Measurements from ENCODE around the gene PLK2. TPM values are rescaled to one million over a fixed set of nuclear protein-coding genes. Genes with fewer than 3 reads are reported as not detected.

The PLK2 gene
- total and polyA plus RNA-seq, 9 of the 15 experiments (the other 6 are each of a cell fraction or from before 2014, with no cell fraction given): 0.58 TPM; not detected in 8

- in situ Hi-C loops (cut with MboI): no loop called here
- H3K4me1 ChIP-seq (replicated peaks in 1 of 2; ENCODE audit: control insufficient read depth in 2 of 2, insufficient read depth in 2 of 2, low read length in 2 of 2): no peaks in the 10 kb centered on the region
- H3K4me2 ChIP-seq (ENCODE audit: insufficient read depth, low read length): no peak overlapping the region
- no TSS peak for BruUV-seq (replicated peaks)
- POLR2A ChIA-PET: no interaction called here
- H3K27me3 ChIP-seq (ENCODE audit: control insufficient read depth in 2 of 2, insufficient read depth in 2 of 2, low read length in 2 of 2): no peaks in the 10 kb centered on the region
- H2AFZ ChIP-seq (ENCODE audit: low read depth, low read length): no peak overlapping the region
- no peak overlapping the region for H3K27ac ChIP-seq (ENCODE audit: extremely low read depth, low read depth, low read length)
- CTCF ChIA-PET (ENCODE audit: low intra/inter-chr PET ratio): no interaction called here
- no peaks in the 10 kb centered on the region for H4K20me1 ChIP-seq (replicated peaks; ENCODE audit: control insufficient read depth, insufficient read depth, low read length)
- TF ChIP-seq ZNF316 (IDR thresholded peaks at IDR 0.05) (no peak), KAT2B (IDR thresholded peaks at IDR 0.05; ENCODE audit: low read depth, low read length) (no peak), ZNF224 (CRISPR knock-in tag; IDR thresholded peaks at IDR 0.05) (no peak), ZNF57 (CRISPR knock-in tag; IDR thresholded peaks at IDR 0.05) (no peak)
- H3K9me3 ChIP-seq (replicated peaks; ENCODE audit: control insufficient read depth, insufficient read depth, low read depth, low read length): no peaks in the 10 kb centered on the region
- DNase-seq (ENCODE audit: extremely low read depth in 1 of 4, low spot score in 3 of 4): no peak
- no peaks in the 10 kb centered on the region for H3K9me1 ChIP-seq (ENCODE audit: control insufficient read depth, insufficient read depth, low read length)
- ATAC-seq: no peak
- FAIRE-seq: no peak
- intact Hi-C loops (cut with micrococcal nuclease): no loop called here
- H3K36me3 ChIP-seq (ENCODE audit: control insufficient read depth, insufficient read depth, low read length): no peaks in the 10 kb centered on the region
- 0% methylated on average over 3 of the region's 3 CpGs for WGBS (ENCODE audit: insufficient coverage, low coverage, missing lambda C conversion rate)
- no peak overlapping the region for H3K4me3 ChIP-seq
- H3K79me2 ChIP-seq (ENCODE audit: control insufficient read depth, insufficient read depth, low read length): no peaks in the 10 kb centered on the region
- H3K9ac ChIP-seq (ENCODE audit: insufficient read depth in 1 of 2, low read depth in 2 of 2, low read length in 2 of 2): no peak overlapping the region
Observed at GRCh38 chr5:58504766-58505165, 44.9 kb upstream of the PLK2 start.

- ChIA-PET POLR2A (no interaction called here), CTCF (ENCODE audit: low intra/inter-chr PET ratio) (no interaction called here)
- Histone ChIP-seq H3K4me2 (ENCODE audit: insufficient read depth, low read length) (no peak overlapping the region), H3K9ac (ENCODE audit: insufficient read depth in 1 of 2, low read depth in 2 of 2, low read length in 2 of 2) (no peak overlapping the region), H3K79me2 (ENCODE audit: control insufficient read depth, insufficient read depth, low read length) (no peaks in the 10 kb centered on the region), H2AFZ (ENCODE audit: low read depth, low read length) (no peak overlapping the region), H4K20me1 (replicated peaks; ENCODE audit: control insufficient read depth, insufficient read depth, low read length) (no peaks in the 10 kb centered on the region), H3K27me3 (ENCODE audit: control insufficient read depth in 2 of 2, insufficient read depth in 2 of 2, low read length in 2 of 2) (no peaks in the 10 kb centered on the region), H3K9me3 (replicated peaks; ENCODE audit: control insufficient read depth, insufficient read depth, low read depth, low read length) (no peaks in the 10 kb centered on the region), H3K9me1 (ENCODE audit: control insufficient read depth, insufficient read depth, low read length) (no peaks in the 10 kb centered on the region), H3K4me1 (replicated peaks in 1 of 2; ENCODE audit: control insufficient read depth in 2 of 2, insufficient read depth in 2 of 2, low read length in 2 of 2) (no peaks in the 10 kb centered on the region), H3K27ac (ENCODE audit: extremely low read depth, low read depth, low read length) (no peak overlapping the region), H3K36me3 (ENCODE audit: control insufficient read depth, insufficient read depth, low read length) (no peaks in the 10 kb centered on the region), H3K4me3 (no peak overlapping the region)
- BruUV-seq (replicated peaks): no TSS peak
- 0% methylated on average over 3 of the region's 3 CpGs for WGBS (ENCODE audit: insufficient coverage, low coverage, missing lambda C conversion rate)
- intact Hi-C loops (cut with micrococcal nuclease): no loop called here
- no peak for DNase-seq (ENCODE audit: extremely low read depth in 1 of 4, low spot score in 3 of 4)
- in situ Hi-C loops (cut with MboI): no loop called here
- TF ChIP-seq RFX1 (IDR thresholded peaks at IDR 0.05) (peak; percentile 49), MTF1 (CRISPR knock-in tag; IDR thresholded peaks at IDR 0.05; ENCODE audit: borderline replicate concordance) (no peak)
- no peak for FAIRE-seq
- ATAC-seq: no peak
Observed at GRCh38 chr5:58503390-58504046, 43.6 kb upstream of the PLK2 start.
